Subcutaneous abdominal adipose tissue (tissue), 5 donors: Measurements from ENCODE around the gene IRAG1.

Experiments used
- H3K27ac ChIP-seq: one replicate; pipeline ENCODE4 v1.7.0; 2013; ENCODE audit warnings: low read depth, mild to moderate bottlenecking, inconsistent platforms, low read length, moderate library complexity
- H3K27me3 ChIP-seq, 5 donors: one replicate each; pipeline ENCODE4 v1.7.0; 2013; ENCODE audit warnings: low read length in 5 of 5, inconsistent platforms in 1 of 5; ENCODE audit not compliant: control insufficient read depth in 5 of 5, insufficient read depth in 4 of 5
- H3K36me3 ChIP-seq, 5 donors: one replicate each; pipeline ENCODE4 v1.7.0; 2013; ENCODE audit warnings: low read length in 5 of 5; ENCODE audit not compliant: control insufficient read depth in 5 of 5, insufficient read depth in 5 of 5
- H3K4me1 ChIP-seq, 5 donors: one replicate each; pipeline ENCODE4 v1.7.0; 2013; ENCODE audit warnings: low read length in 5 of 5, mild to moderate bottlenecking in 3 of 5, moderate library complexity in 1 of 5; ENCODE audit not compliant: control insufficient read depth in 5 of 5, insufficient read depth in 5 of 5
- H3K4me3 ChIP-seq, 5 donors: one replicate each; pipeline ENCODE4 v1.7.0; 2013; ENCODE audit warnings: low read length in 5 of 5, low read depth in 1 of 5
- H3K9ac ChIP-seq, 5 donors: one replicate each; pipeline ENCODE4 v1.7.0; 2013; ENCODE audit warnings: low read length in 5 of 5, mild to moderate bottlenecking in 4 of 5, moderate library complexity in 3 of 5
- H3K9me3 ChIP-seq, 5 donors: one replicate each; pipeline ENCODE4 v1.7.0; 2013; ENCODE audit warnings: low read length in 5 of 5; ENCODE audit not compliant: control insufficient read depth in 5 of 5
- donor health status: healthy.
- donor health status: healthy.
- donor health status: healthy.
- donor health status: healthy.
- donor health status: healthy.

IRAG1 gene

DNA sequence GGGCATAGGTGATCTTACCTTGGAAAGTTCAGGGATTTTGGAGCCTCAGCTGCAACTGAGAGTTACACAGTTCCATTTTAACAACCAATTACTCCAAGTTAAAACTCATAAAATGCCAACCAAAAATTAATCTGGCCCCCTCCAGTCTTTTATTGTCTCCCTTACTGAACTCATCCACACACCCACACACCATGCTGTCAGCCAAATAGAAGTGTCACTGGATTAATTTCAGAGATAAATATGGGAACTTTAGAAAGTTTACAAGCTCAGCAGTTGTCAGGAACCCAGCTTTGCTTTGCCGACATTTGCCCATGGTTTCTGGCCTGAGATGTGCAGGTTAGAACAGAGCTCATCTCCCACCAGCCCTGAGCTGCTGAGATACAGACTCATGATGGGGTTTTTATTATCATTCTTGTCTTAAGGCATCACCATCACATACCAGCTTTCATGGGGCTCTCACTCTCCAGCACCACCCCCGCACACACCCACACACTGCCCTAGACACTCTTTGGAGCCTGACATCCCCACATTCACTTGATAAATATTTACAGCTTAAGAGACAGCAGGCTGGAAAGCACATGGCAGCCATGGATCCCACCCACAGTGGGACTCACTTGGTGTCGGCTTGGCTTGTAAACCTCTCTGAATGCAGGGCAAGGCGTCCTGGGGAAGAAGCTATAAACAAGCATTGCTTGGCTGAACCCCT is 33.7 kb upstream of the IRAG1 start:
- Histone ChIP-seq H3K9ac (no peak overlapping the region), H3K27ac (no peak overlapping the region), H3K27me3 (no peaks in the 10 kb centered on the region), H3K9me3 (peaks cover 0 to 8% (median 3%) of the 10 kb centered on the region in 5 donors), H3K36me3 (no peaks in the 10 kb centered on the region), H3K4me1 (peaks cover 0 to 13% (median 6%) of the 10 kb centered on the region in 5 donors), H3K4me3 (no peak overlapping the region)

DNA sequence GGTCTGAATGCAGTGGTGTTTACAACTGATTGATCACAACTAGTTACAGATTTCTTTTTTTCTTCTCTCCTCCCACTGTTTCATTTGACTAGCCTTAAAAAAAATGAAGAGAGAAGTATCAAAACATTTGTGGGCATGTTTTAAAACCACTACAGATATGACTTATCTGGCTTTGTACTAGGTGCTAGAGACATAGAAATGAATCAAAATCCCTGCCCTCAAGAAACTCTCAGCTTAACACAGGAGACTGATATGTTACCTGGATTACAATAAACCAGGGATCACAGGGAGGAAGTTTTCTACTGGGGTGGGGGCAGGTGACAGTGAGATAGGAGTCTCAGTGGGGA is 32.3 kb upstream of the IRAG1 start:
- Histone ChIP-seq H3K27me3 (no peaks in the 10 kb centered on the region), H3K9ac (no peak overlapping the region), H3K4me1 (peaks cover 0 to 13% (median 6%) of the 10 kb centered on the region in 5 donors), H3K9me3 (peaks cover 0 to 4% (median 0%) of the 10 kb centered on the region in 5 donors), H3K27ac (no peak overlapping the region), H3K36me3 (no peaks in the 10 kb centered on the region), H3K4me3 (no peak overlapping the region)

GRCh38 chr11:10725114-10725906 is 31.8 kb upstream of the IRAG1 start:
- Histone ChIP-seq H3K9ac (no peak overlapping the region), H3K27me3 (no peaks in the 10 kb centered on the region), H3K4me3 (no peak overlapping the region), H3K27ac (no peak overlapping the region), H3K4me1 (peaks cover 0 to 13% (median 6%) of the 10 kb centered on the region in 5 donors), H3K36me3 (no peaks in the 10 kb centered on the region), H3K9me3 (peaks cover 0 to 4% (median 0%) of the 10 kb centered on the region in 5 donors)

- Histone ChIP-seq H3K36me3 (no peaks in the 10 kb centered on the region), H3K27me3 (peaks cover 0 to 4% (median 0%) of the 10 kb centered on the region in 5 donors), H3K4me3 (no peak overlapping the region), H3K9me3 (peaks cover 0 to 4% (median 0%) of the 10 kb centered on the region in 5 donors), H3K4me1 (no peaks in the 10 kb centered on the region), H3K27ac (no peak overlapping the region), H3K9ac (no peak overlapping the region)
Measured at GRCh38 chr11:10722307-10722706, 28.8 kb upstream of the IRAG1 start.

DNA sequence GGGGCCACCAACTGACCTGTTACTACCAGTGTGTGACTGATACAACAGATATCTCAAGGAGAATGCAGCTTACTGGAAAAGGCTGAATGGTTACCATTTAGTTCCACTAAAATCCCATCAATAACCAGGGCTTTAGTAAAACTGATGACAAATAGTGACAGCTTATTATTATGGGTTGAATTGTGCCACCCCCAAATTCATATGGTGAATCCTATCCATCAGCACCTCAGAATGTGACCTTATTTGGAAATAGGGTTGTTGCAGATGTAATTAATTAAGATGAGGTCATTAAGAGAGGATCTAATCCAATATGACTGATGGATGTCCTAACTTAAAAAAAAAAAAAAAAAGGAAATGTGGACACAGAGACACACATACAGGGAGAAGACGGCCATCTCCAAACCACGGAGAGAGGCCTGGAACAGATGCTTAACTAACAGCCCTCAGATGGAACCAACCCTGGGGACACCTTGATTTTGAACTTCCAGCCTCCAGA is 27.4 kb upstream of the IRAG1 start:
- no peaks in the 10 kb centered on the region for H3K36me3 ChIP-seq
- no peaks in the 10 kb centered on the region for H3K4me1 ChIP-seq
- peaks cover 0 to 4% (median 0%) of the 10 kb centered on the region in 5 donors for H3K27me3 ChIP-seq
- no peak overlapping the region for H3K4me3 ChIP-seq
- no peak overlapping the region for H3K27ac ChIP-seq
- H3K9ac ChIP-seq, result no peak overlapping the region
- peaks cover 0 to 4% (median 0%) of the 10 kb centered on the region in 5 donors for H3K9me3 ChIP-seq

GRCh38 chr11:10719616-10720015 is 26.1 kb upstream of the IRAG1 start:
- Histone ChIP-seq H3K4me3 (no peak overlapping the region), H3K36me3 (no peaks in the 10 kb centered on the region), H3K27ac (no peak overlapping the region), H3K9me3 (no peaks in the 10 kb centered on the region), H3K4me1 (no peaks in the 10 kb centered on the region), H3K27me3 (peaks cover 0 to 4% (median 0%) of the 10 kb centered on the region in 5 donors), H3K9ac (no peak overlapping the region)

- Histone ChIP-seq H3K9ac (no peak overlapping the region), H3K36me3 (no peaks in the 10 kb centered on the region), H3K27me3 (peaks cover 0 to 4% (median 0%) of the 10 kb centered on the region in 5 donors), H3K27ac (no peak overlapping the region), H3K4me1 (no peaks in the 10 kb centered on the region), H3K9me3 (no peaks in the 10 kb centered on the region), H3K4me3 (no peak overlapping the region)
Measured at GRCh38 chr11:10716543-10717259, 23.1 kb upstream of the IRAG1 start.

DNA sequence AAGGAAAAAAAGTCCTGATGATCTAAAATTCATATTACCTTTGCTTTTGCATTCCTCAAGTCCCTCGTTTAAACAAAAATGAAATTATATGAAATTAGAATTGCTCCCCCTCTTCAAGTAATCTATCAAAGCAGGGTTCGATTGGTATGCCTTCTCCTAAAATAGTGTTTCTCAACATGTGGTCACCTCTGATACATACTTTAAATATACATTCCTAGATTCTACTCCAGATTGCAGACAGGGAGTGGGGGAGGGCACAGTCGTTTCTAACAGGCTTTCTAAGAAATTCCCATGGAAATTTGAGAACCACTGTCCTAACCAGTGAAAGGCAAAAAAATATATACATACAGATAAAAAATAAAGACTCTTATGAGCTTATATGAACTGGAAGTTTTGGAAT is 22.6 kb upstream of the IRAG1 start:
- Histone ChIP-seq H3K36me3 (no peaks in the 10 kb centered on the region), H3K4me1 (no peaks in the 10 kb centered on the region), H3K27me3 (peaks cover 0 to 4% (median 0%) of the 10 kb centered on the region in 5 donors), H3K27ac (no peak overlapping the region), H3K9me3 (no peaks in the 10 kb centered on the region), H3K4me3 (no peak overlapping the region), H3K9ac (no peak overlapping the region)

- peaks cover 0 to 4% (median 0%) of the 10 kb centered on the region in 5 donors for H3K27me3 ChIP-seq
- H3K36me3 ChIP-seq, result no peaks in the 10 kb centered on the region
- no peak overlapping the region for H3K9ac ChIP-seq
- no peaks in the 10 kb centered on the region for H3K4me1 ChIP-seq
- H3K27ac ChIP-seq, result no peak overlapping the region
- no peaks in the 10 kb centered on the region for H3K9me3 ChIP-seq
- H3K4me3 ChIP-seq, result no peak overlapping the region
Measured at GRCh38 chr11:10715571-10715970, 22.0 kb upstream of the IRAG1 start.
